HEK293 (cell line): ENCODE results near the gene ADAMTS13.

Experiments
- GLI4 ChIP-seq: fragments of 450-650 bp; formaldehyde crosslinking; IDR thresholded peaks from 2 replicates; pipeline ENCODE4 v1.5.1; 2016; ENCODE audit warnings: missing biosample characterization, missing genetic modification characterization
- HOXD13 ChIP-seq: sonication (generic); formaldehyde crosslinking; IDR thresholded peaks from 2 replicates; pipeline ENCODE4 v1.8.0; 2022; ENCODE audit warnings: missing genetic modification reagents, borderline replicate concordance
- IKZF3 ChIP-seq: fragments of 450-650 bp; IDR thresholded peaks from 2 replicates; pipeline ENCODE4 v1.5.0; 2018; ENCODE audit warnings: missing biosample characterization, mild to moderate bottlenecking, missing genetic modification characterization, moderate library complexity
- KLF7 ChIP-seq: fragments of 450-650 bp; formaldehyde crosslinking; IDR thresholded peaks from 2 replicates; pipeline ENCODE4 v1.5.1; 2016; ENCODE audit warnings: missing biosample characterization, missing genetic modification characterization, borderline replicate concordance
- SP2 ChIP-seq: fragments of 450-650 bp; formaldehyde crosslinking; IDR thresholded peaks from 2 replicates; pipeline ENCODE4 v1.5.1; 2016; ENCODE audit warnings: missing biosample characterization, missing genetic modification characterization
- ZBTB17 ChIP-seq: fragments of 450-650 bp; formaldehyde crosslinking; IDR thresholded peaks from 2 replicates; pipeline ENCODE4 v1.5.1; 2016; ENCODE audit warnings: missing biosample characterization, missing genetic modification characterization
- ZNF112 ChIP-seq: fragments of 450-650 bp; formaldehyde crosslinking; IDR thresholded peaks from 2 replicates; pipeline ENCODE4 v1.5.0; 2017; ENCODE audit warnings: missing biosample characterization, missing genetic modification characterization
- ZNF132 ChIP-seq: fragments of 450-650 bp; formaldehyde crosslinking; IDR thresholded peaks from 2 replicates; pipeline ENCODE4 v1.5.1; 2017; ENCODE audit warnings: missing biosample characterization, missing genetic modification characterization, borderline replicate concordance
- ZNF157 ChIP-seq: fragments of 450-650 bp; formaldehyde crosslinking; IDR thresholded peaks from 2 replicates; pipeline ENCODE4 v1.5.1; 2016; ENCODE audit warnings: missing biosample characterization, missing genetic modification characterization
- ZNF223 ChIP-seq: fragments of 450-650 bp; formaldehyde crosslinking; IDR thresholded peaks from 2 replicates; pipeline ENCODE4 v1.5.1; 2016; ENCODE audit warnings: missing biosample characterization, missing genetic modification characterization
- ZNF302 ChIP-seq: fragments of 450-650 bp; formaldehyde crosslinking; IDR thresholded peaks from 2 replicates; pipeline ENCODE4 v1.5.1; 2016; ENCODE audit warnings: missing biosample characterization, missing genetic modification characterization, low read depth
- ZNF335 ChIP-seq: fragments of 450-650 bp; formaldehyde crosslinking; conservative IDR thresholded peaks from 2 replicates; pipeline ENCODE4 v1.5.1; 2016; ENCODE audit warnings: missing biosample characterization, missing genetic modification characterization
- ZNF366 ChIP-seq: fragments of 450-650 bp; formaldehyde crosslinking; conservative IDR thresholded peaks from 2 replicates; pipeline ENCODE4 v1.5.1; 2016; ENCODE audit warnings: missing biosample characterization, missing genetic modification characterization
- ZNF37A ChIP-seq: fragments of 450-650 bp; IDR thresholded peaks from 2 replicates; pipeline ENCODE4 v1.5.1; 2018; ENCODE audit warnings: missing biosample characterization, missing genetic modification characterization
- ZNF473 ChIP-seq: fragments of 450-650 bp; formaldehyde crosslinking; IDR thresholded peaks from 2 replicates; pipeline ENCODE4 v1.5.1; 2017; ENCODE audit warnings: missing biosample characterization, missing genetic modification characterization
- ZNF48 ChIP-seq: fragments of 450-650 bp; formaldehyde crosslinking; IDR thresholded peaks from 2 replicates; pipeline ENCODE4 v1.5.1; 2016; ENCODE audit warnings: missing biosample characterization, missing genetic modification characterization
- ZNF548 ChIP-seq: fragments of 450-650 bp; formaldehyde crosslinking; IDR thresholded peaks from 2 replicates; pipeline ENCODE4 v1.5.1; 2016; ENCODE audit warnings: missing biosample characterization, missing genetic modification characterization
- ZNF658 ChIP-seq: fragments of 450-650 bp; formaldehyde crosslinking; IDR thresholded peaks from 2 replicates; pipeline ENCODE4; 2016; ENCODE audit warnings: missing biosample characterization, missing genetic modification characterization
- ZNF660 ChIP-seq: fragments of 450-650 bp; IDR thresholded peaks from 2 replicates; pipeline ENCODE4 v1.5.1; 2018; ENCODE audit warnings: missing biosample characterization, mild to moderate bottlenecking, missing genetic modification characterization
- ZNF701 ChIP-seq: fragments of 450-650 bp; formaldehyde crosslinking; IDR thresholded peaks from 2 replicates; pipeline ENCODE4 v1.5.1; 2016; ENCODE audit warnings: missing biosample characterization, missing genetic modification characterization
- ZNF791 ChIP-seq: fragments of 450-650 bp; formaldehyde crosslinking; IDR thresholded peaks from 2 replicates; pipeline ENCODE4 v1.5.1; 2016; ENCODE audit warnings: missing biosample characterization, missing genetic modification characterization
- ZSCAN16 ChIP-seq: fragments of 450-650 bp; formaldehyde crosslinking; IDR thresholded peaks from 2 replicates; pipeline ENCODE4 v1.5.1; 2016; ENCODE audit warnings: missing biosample characterization, missing genetic modification characterization
- TF ChIP-seq, protein P1 (sequence below): fragments of 450-650 bp; formaldehyde crosslinking; IDR thresholded peaks from 2 replicates; pipeline ENCODE4 v1.5.1; 2017; ENCODE audit warnings: missing biosample characterization, missing genetic modification characterization
- TF ChIP-seq, protein P2 (sequence below): fragments of 450-650 bp; formaldehyde crosslinking; IDR thresholded peaks from 2 replicates; pipeline ENCODE4 v1.5.1; 2016; ENCODE audit warnings: missing biosample characterization, missing genetic modification characterization, low read depth
- TF ChIP-seq, protein P3 (sequence below): fragments of 450-650 bp; formaldehyde crosslinking; IDR thresholded peaks from 2 replicates; pipeline ENCODE4 v1.5.1; 2016; ENCODE audit warnings: missing biosample characterization, missing genetic modification characterization
- TF ChIP-seq, protein P4 (sequence below): fragments of 450-650 bp; formaldehyde crosslinking; IDR thresholded peaks from 2 replicates; pipeline ENCODE4 v1.5.1; 2017; ENCODE audit warnings: missing biosample characterization, missing genetic modification characterization
- TF ChIP-seq, protein P5 (sequence below): fragments of 450-650 bp; formaldehyde crosslinking; IDR thresholded peaks from 2 replicates; pipeline ENCODE4 v1.5.1; 2016; ENCODE audit warnings: missing biosample characterization, missing genetic modification characterization
- TF ChIP-seq, protein P6 (sequence below): fragments of 450-650 bp; formaldehyde crosslinking; IDR thresholded peaks from 2 replicates; pipeline ENCODE4 v1.5.1; 2016; ENCODE audit warnings: missing biosample characterization, missing genetic modification characterization
- TF ChIP-seq, protein P7 (sequence below): fragments of 450-650 bp; formaldehyde crosslinking; optimal IDR thresholded peaks from 2 replicates; pipeline ENCODE3; 2016; ENCODE audit warnings: missing biosample characterization, mild to moderate bottlenecking, missing genetic modification characterization

The ADAMTS13 gene

DNA sequence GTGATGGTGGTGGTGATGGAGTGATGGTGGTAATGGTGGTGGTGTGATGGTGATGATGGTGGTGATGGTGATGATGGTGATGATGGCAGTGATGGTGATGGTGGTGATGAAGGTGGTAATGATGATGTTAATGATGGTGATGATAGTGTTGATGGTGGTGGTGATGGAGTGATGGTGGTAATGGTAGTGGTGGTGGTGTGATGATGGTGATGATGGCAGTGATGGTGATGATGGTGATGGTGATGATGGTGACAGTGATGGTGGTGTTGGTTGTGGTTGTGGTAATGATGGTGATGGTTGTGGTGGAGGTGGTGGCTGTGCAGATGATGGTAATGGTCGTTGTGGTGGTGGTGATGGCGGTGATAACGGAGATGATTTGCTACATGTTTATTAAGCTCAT, 38.7 kb upstream of the ADAMTS13 start (continued):
- TF ChIP-seq ZNF37A (no peak), KLF7 (no peak), IKZF3 (tag by site-specific recombination) (no peak), ZNF132 (tag by site-specific recombination) (no peak), ZNF302 (tag by site-specific recombination) (0 out of 2 replicates have a peak, but pooled peaks have one; percentile 16), ZNF548 (tag by site-specific recombination) (no peak), ZBTB17 (tag by site-specific recombination) (no peak), ZNF658 (tag by site-specific recombination) (peak; percentile 48; the same call in 1 of the 2 replicates), SP2 (tag by site-specific recombination) (no peak), ZNF473 (tag by site-specific recombination) (peak; percentile 79; the same call in 1 of the 2 replicates), ZNF48 (tag by site-specific recombination) (no peak), ZNF223 (tag by site-specific recombination) (no peak), ZNF157 (tag by site-specific recombination) (no peak), GLI4 (tag by site-specific recombination) (no peak), ZNF366 (peak; percentile 72), HOXD13 (CRISPR knock-in tag) (no peak), ZNF660 (tag by site-specific recombination) (no peak), ZNF701 (tag by site-specific recombination) (no peak), ZNF791 (no peak), ZSCAN16 (tag by site-specific recombination) (0 out of 2 replicates have a peak, but pooled peaks have one; percentile 32), ZNF335 (tag by site-specific recombination) (no peak), ZNF112 (tag by site-specific recombination) (peak; percentile 61; the same call in 1 of the 2 replicates)
- TF ChIP-seq, protein P1, sequence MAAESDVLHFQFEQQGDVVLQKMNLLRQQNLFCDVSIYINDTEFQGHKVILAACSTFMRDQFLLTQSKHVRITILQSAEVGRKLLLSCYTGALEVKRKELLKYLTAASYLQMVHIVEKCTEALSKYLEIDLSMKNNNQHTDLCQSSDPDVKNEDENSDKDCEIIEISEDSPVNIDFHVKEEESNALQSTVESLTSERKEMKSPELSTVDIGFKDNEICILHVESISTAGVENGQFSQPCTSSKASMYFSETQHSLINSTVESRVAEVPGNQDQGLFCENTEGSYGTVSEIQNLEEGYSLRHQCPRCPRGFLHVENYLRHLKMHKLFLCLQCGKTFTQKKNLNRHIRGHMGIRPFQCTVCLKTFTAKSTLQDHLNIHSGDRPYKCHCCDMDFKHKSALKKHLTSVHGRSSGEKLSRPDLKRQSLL: no peak
- TF ChIP-seq, protein P2, sequence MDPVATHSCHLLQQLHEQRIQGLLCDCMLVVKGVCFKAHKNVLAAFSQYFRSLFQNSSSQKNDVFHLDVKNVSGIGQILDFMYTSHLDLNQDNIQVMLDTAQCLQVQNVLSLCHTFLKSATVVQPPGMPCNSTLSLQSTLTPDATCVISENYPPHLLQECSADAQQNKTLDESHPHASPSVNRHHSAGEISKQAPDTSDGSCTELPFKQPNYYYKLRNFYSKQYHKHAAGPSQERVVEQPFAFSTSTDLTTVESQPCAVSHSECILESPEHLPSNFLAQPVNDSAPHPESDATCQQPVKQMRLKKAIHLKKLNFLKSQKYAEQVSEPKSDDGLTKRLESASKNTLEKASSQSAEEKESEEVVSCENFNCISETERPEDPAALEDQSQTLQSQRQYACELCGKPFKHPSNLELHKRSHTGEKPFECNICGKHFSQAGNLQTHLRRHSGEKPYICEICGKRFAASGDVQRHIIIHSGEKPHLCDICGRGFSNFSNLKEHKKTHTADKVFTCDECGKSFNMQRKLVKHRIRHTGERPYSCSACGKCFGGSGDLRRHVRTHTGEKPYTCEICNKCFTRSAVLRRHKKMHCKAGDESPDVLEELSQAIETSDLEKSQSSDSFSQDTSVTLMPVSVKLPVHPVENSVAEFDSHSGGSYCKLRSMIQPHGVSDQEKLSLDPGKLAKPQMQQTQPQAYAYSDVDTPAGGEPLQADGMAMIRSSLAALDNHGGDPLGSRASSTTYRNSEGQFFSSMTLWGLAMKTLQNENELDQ: no peak
- TF ChIP-seq, protein P3, sequence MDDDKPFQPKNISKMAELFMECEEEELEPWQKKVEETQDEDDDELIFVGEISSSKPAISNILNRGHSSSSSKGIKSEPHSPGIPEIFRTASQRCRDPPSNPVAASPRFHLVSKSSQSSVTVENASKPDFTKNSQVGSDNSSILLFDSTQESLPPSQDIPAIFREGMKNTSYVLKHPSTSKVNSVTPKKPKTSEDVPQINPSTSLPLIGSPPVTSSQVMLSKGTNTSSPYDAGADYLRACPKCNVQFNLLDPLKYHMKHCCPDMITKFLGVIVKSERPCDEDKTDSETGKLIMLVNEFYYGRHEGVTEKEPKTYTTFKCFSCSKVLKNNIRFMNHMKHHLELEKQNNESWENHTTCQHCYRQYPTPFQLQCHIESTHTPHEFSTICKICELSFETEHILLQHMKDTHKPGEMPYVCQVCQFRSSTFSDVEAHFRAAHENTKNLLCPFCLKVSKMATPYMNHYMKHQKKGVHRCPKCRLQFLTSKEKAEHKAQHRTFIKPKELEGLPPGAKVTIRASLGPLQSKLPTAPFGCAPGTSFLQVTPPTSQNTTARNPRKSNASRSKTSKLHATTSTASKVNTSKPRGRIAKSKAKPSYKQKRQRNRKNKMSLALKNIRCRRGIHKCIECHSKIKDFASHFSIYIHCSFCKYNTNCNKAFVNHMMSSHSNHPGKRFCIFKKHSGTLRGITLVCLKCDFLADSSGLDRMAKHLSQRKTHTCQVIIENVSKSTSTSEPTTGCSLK (tag by site-specific recombination): no peak
- TF ChIP-seq, protein P4, sequence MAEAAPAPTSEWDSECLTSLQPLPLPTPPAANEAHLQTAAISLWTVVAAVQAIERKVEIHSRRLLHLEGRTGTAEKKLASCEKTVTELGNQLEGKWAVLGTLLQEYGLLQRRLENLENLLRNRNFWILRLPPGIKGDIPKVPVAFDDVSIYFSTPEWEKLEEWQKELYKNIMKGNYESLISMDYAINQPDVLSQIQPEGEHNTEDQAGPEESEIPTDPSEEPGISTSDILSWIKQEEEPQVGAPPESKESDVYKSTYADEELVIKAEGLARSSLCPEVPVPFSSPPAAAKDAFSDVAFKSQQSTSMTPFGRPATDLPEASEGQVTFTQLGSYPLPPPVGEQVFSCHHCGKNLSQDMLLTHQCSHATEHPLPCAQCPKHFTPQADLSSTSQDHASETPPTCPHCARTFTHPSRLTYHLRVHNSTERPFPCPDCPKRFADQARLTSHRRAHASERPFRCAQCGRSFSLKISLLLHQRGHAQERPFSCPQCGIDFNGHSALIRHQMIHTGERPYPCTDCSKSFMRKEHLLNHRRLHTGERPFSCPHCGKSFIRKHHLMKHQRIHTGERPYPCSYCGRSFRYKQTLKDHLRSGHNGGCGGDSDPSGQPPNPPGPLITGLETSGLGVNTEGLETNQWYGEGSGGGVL (tag by site-specific recombination): peak; percentile 23; the same call in 1 of the 2 replicates
- TF ChIP-seq, protein P5, sequence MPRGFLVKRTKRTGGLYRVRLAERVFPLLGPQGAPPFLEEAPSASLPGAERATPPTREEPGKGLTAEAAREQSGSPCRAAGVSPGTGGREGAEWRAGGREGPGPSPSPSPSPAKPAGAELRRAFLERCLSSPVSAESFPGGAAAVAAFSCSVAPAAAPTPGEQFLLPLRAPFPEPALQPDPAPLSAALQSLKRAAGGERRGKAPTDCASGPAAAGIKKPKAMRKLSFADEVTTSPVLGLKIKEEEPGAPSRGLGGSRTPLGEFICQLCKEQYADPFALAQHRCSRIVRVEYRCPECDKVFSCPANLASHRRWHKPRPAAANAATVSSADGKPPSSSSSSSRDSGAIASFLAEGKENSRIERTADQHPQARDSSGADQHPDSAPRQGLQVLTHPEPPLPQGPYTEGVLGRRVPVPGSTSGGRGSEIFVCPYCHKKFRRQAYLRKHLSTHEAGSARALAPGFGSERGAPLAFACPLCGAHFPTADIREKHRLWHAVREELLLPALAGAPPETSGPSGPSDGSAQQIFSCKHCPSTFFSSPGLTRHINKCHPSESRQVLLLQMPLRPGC (tag by site-specific recombination): no peak; the same call in 1 of the 2 replicates
- TF ChIP-seq, protein P6, sequence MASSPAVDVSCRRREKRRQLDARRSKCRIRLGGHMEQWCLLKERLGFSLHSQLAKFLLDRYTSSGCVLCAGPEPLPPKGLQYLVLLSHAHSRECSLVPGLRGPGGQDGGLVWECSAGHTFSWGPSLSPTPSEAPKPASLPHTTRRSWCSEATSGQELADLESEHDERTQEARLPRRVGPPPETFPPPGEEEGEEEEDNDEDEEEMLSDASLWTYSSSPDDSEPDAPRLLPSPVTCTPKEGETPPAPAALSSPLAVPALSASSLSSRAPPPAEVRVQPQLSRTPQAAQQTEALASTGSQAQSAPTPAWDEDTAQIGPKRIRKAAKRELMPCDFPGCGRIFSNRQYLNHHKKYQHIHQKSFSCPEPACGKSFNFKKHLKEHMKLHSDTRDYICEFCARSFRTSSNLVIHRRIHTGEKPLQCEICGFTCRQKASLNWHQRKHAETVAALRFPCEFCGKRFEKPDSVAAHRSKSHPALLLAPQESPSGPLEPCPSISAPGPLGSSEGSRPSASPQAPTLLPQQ (tag by site-specific recombination): no peak
- TF ChIP-seq, protein P7, sequence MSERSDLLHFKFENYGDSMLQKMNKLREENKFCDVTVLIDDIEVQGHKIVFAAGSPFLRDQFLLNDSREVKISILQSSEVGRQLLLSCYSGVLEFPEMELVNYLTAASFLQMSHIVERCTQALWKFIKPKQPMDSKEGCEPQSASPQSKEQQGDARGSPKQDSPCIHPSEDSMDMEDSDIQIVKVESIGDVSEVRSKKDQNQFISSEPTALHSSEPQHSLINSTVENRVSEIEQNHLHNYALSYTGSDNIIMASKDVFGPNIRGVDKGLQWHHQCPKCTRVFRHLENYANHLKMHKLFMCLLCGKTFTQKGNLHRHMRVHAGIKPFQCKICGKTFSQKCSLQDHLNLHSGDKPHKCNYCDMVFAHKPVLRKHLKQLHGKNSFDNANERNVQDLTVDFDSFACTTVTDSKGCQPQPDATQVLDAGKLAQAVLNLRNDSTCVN (tag by site-specific recombination): no peak
